Esophagus muscularis mucosa (tissue), 4 donors: ENCODE results near the gene ADAMTS3. TPM values are rescaled to one million over a fixed set of nuclear protein-coding genes. Genes with fewer than 3 reads are reported as not detected.

Source experiments
- DNase-seq: peaks from one replicate; pipeline ENCODE4 v3.0.0-alpha.2; 2017; ENCODE audit errors: extremely low spot score
- H3K27ac ChIP-seq, 4 donors: fragments of 200-600 bp; sonication (generic); replicated peaks in 1 of 4; 1 replicate in 3 of 4; 2 replicates in 1 of 4; pipeline ENCODE4 v1.5.1; 2016 to 2019; ENCODE audit warnings: mild to moderate bottlenecking in 1 of 4
- H3K27me3 ChIP-seq, 4 donors: fragments of 200-600 bp; sonication (generic); one replicate each; pipeline versions ENCODE4 v1.5.1 to v1.6.0; 2016 to 2019
- H3K36me3 ChIP-seq, 4 donors: fragments of 200-600 bp; sonication (generic); one replicate each; pipeline ENCODE4 v1.5.1; 2016 to 2019
- H3K4me1 ChIP-seq, 4 donors: fragments of 200-600 bp; sonication (generic); one replicate each; pipeline ENCODE4 v1.5.1; 2016 to 2019
- H3K4me3 ChIP-seq, 4 donors: fragments of 200-600 bp; sonication (generic); 1 replicate in 2 of 4; 2 replicates in 2 of 4; pipeline ENCODE4 v1.5.1; 2016 to 2019; ENCODE audit warnings: mild to moderate bottlenecking in 4 of 4, moderate library complexity in 1 of 4
- H3K9me3 ChIP-seq, 4 donors: fragments of 200-600 bp; sonication (generic); 1 replicate in 3 of 4; 2 replicates in 1 of 4; pipeline ENCODE4 v1.5.1; 2016 to 2019
- CTCF ChIP-seq, 3 experiments: fragments of 200-600 bp in 2 of 3; fragments of 450-650 bp in 1 of 3; sonication (generic) in 2 of 3; IDR thresholded peaks; one replicate each; pipeline ENCODE4 v1.5.1; 2017 to 2019; ENCODE audit warnings: antibody characterized with exemption in 3 of 3, mild to moderate bottlenecking in 2 of 3, moderate library complexity in 1 of 3
- EP300 ChIP-seq: sonication (generic); formaldehyde crosslinking; IDR thresholded peaks from one replicate; pipeline ENCODE4 v1.6.1; 2017; ENCODE audit warnings: antibody characterized with exemption
- POLR2A ChIP-seq: fragments of 450-650 bp; IDR thresholded peaks from one replicate; pipeline ENCODE4 v1.6.1; 2017; ENCODE audit warnings: antibody characterized with exemption, moderate library complexity, mild to moderate bottlenecking, low read depth
- POLR2AphosphoS5 ChIP-seq, 2 donors: sonication (generic); formaldehyde crosslinking; IDR thresholded peaks; one replicate each; pipeline ENCODE4 v1.6.1; 2017; ENCODE audit warnings: antibody characterized with exemption in 2 of 2
- WGBS: methylation state at CpG from one replicate; pipeline ENCODE4 v1.1.5; 2018; 5-methylcytosine and 5-hydroxymethylcytosine counted together
- intact Hi-C: fragments of 100-400 bp; cut with DNase I; formaldehyde crosslinking; loops from one replicate; pipeline ENCODE4 v1.15.1; 2023
- total RNA-seq, 4 donors: library from RNA; depleted of rRNA; stranded (reverse); fragments of >200 nt; gene quantifications; one replicate each; pipeline versions ENCODE4 v1.1.0 to v1.2.1, GENCODE V29; 2016

Gene ADAMTS3
- total RNA-seq, 4 donors from 2014 or later = 1.1 to 2.5 (median 1.3) TPM

DNA sequence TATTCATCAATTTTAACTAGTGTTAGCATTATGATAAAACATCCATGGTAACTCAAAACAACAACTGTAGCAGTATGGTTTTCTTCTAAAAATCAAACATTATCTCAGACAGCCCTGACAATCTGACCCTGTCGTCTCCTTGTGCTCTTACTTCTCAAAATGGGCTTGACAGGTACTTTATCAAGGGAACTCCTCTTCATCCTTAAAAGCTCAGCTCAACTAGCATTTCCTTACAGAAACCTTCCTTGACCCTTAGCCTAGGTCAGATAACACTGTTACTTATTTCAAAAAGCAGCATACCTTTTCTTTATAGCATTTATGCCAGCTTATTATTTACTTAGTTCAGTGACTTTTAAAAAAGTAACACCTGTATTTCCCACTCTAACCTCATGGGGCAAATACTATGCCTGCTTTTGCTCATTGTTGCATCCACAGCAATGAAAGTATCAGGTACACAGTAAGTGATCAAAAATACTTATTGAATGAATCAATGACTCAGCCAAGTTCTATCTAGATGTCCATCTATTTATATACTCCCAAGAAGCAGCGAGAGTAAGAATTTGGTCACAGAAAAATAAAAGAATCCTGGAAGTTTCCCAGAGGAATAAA lies 41.9 kb downstream of the ADAMTS3 start:
- H3K36me3 ChIP-seq = no peaks in the 10 kb centered on the region
- peaks cover 7 to 11% (median 10%) of the 10 kb centered on the region in 4 donors for H3K4me1 ChIP-seq
- no peak for DNase-seq
- no peaks in the 10 kb centered on the region for H3K27me3 ChIP-seq
- no peak overlapping the region for H3K4me3 ChIP-seq
- intact Hi-C loops = no loop called here
- TF ChIP-seq POLR2A (no peak), CTCF (IDR thresholded peaks at IDR 0.05) (no peak), EP300 (no peak), POLR2AphosphoS5 (IDR thresholded peaks at IDR 0.05) (no peak)
- WGBS = 72% methylated on average over 2 of the region's 2 CpGs
- no peak overlapping the region for H3K27ac ChIP-seq
- H3K9me3 ChIP-seq = no peaks in the 10 kb centered on the region

DNA sequence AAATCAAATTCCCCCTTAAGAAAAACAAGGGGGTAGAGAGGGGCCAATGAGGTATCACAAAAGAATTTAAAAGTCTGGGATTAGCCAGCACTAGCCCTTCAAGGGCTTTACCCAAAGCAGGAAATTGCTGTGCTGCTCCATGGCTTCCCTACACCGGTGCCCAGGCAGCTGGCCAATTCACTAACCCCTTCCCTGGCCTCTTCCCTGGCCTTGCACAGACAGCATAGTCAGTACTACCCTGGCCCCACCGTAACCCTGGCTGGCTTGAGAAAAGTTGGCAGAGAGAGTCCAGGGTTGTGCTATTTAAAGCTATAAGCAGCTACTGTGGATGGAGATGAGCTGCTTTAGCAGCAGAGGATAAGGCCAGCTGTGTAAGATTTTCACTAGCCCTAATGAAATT lies 43.1 kb downstream of the ADAMTS3 start:
- H3K4me1 ChIP-seq = peaks cover 7 to 11% (median 10%) of the 10 kb centered on the region in 4 donors
- H3K9me3 ChIP-seq = no peaks in the 10 kb centered on the region
- WGBS = 0% methylated on average over 2 of the region's 2 CpGs
- no peak overlapping the region for H3K27ac ChIP-seq
- no peaks in the 10 kb centered on the region for H3K36me3 ChIP-seq
- no peaks in the 10 kb centered on the region for H3K27me3 ChIP-seq
- no peak for DNase-seq
- TF ChIP-seq CTCF (IDR thresholded peaks at IDR 0.05) (no peak), POLR2AphosphoS5 (IDR thresholded peaks at IDR 0.05) (peak in 1 of 2 donors; percentile 30), EP300 (no peak), POLR2A (no peak)
- H3K4me3 ChIP-seq = no peak overlapping the region
- intact Hi-C loops = no loop called here

GRCh38 chr4:72522440-72522839 lies 46.6 kb downstream of the ADAMTS3 start:
- no peak overlapping the region for H3K4me3 ChIP-seq
- no peaks in the 10 kb centered on the region for H3K9me3 ChIP-seq
- intact Hi-C loops = no loop called here
- H3K27me3 ChIP-seq = no peaks in the 10 kb centered on the region
- no peak for DNase-seq
- TF ChIP-seq EP300 (no peak), POLR2A (no peak), CTCF (IDR thresholded peaks at IDR 0.05) (no peak), POLR2AphosphoS5 (IDR thresholded peaks at IDR 0.05) (no peak)
- H3K4me1 ChIP-seq = peaks cover 7 to 11% (median 10%) of the 10 kb centered on the region in 4 donors
- H3K27ac ChIP-seq = no peak overlapping the region
- 85% methylated on average over 3 of the region's 3 CpGs for WGBS
- no peaks in the 10 kb centered on the region for H3K36me3 ChIP-seq

- 89% methylated on average over 2 of the region's 2 CpGs for WGBS
- Histone ChIP-seq H3K4me1 (no peaks in the 10 kb centered on the region), H3K27ac (no peak overlapping the region), H3K36me3 (no peaks in the 10 kb centered on the region), H3K27me3 (no peaks in the 10 kb centered on the region), H3K9me3 (no peaks in the 10 kb centered on the region), H3K4me3 (no peak overlapping the region)
- intact Hi-C loops = no loop called here
- no peak for DNase-seq
- TF ChIP-seq CTCF (IDR thresholded peaks at IDR 0.05) (no peak), EP300 (no peak), POLR2AphosphoS5 (IDR thresholded peaks at IDR 0.05) (no peak), POLR2A (no peak)
Observed at GRCh38 chr4:72513227-72513626, 55.8 kb downstream of the ADAMTS3 start.

GRCh38 chr4:72507860-72508419 lies 61.1 kb downstream of the ADAMTS3 start:
- no peak overlapping the region for H3K4me3 ChIP-seq
- no peaks in the 10 kb centered on the region for H3K4me1 ChIP-seq
- intact Hi-C loops = loop anchor here (2.0 to 5.0 kb wide), 2 partner anchors 401 to 514 kb away; no protein-coding TSS in a partner anchor
- no peaks in the 10 kb centered on the region for H3K36me3 ChIP-seq
- DNase-seq = no peak
- TF ChIP-seq EP300 = no peak
- no peak for TF ChIP-seq POLR2A
- TF ChIP-seq CTCF (IDR thresholded peaks at IDR 0.05) = no peak
- TF ChIP-seq POLR2AphosphoS5 (IDR thresholded peaks at IDR 0.05) = no peak
- H3K27me3 ChIP-seq = no peaks in the 10 kb centered on the region
- no peak overlapping the region for H3K27ac ChIP-seq
- H3K9me3 ChIP-seq = no peaks in the 10 kb centered on the region
- 95% methylated on average over 1 of the region's 1 CpG for WGBS
